ENCODE data around the gene TENM4.

- TF ChIP-seq CTCF (IDR thresholded peaks at IDR 0.05) = no peak
- no peak for TF ChIP-seq POLR2AphosphoS5 (IDR thresholded peaks at IDR 0.05)
These were observed 462.0 kb downstream of the TENM4 start for GRCh38 chr11:78978831-78979230.
